GM23338 (cell line): ENCODE data around the gene SORCS2.

Experiments used
- CREB1 ChIP-seq: fragments of 250-450 bp; sonication (Bioruptor Pico); IDR thresholded peaks from 2 replicates; pipeline ENCODE4 v1.5.0; 2020; ENCODE audit warnings: low read depth, mild to moderate bottlenecking, moderate library complexity
- CTCF ChIP-seq, 2 experiments: fragments of 200-600 bp in 1 of 2; sonication (generic) in 1 of 2; conservative IDR thresholded peaks; 2 replicates each; pipeline versions ENCODE4 v1.5.1 to v1.6.1; 2016 to 2017; ENCODE audit warnings: antibody characterized with exemption in 2 of 2, low read depth in 2 of 2, mild to moderate bottlenecking in 2 of 2, moderate library complexity in 1 of 2
- ETS1 ChIP-seq: IDR thresholded peaks from 2 replicates; pipeline ENCODE4 v1.6.1; 2016; ENCODE audit warnings: antibody characterized with exemption
- EZH2 ChIP-seq: fragments of 200-600 bp; sonication (generic); IDR thresholded peaks from one replicate; pipeline ENCODE4 v1.8.0; 2017; ENCODE audit warnings: antibody characterized with exemption, mild to moderate bottlenecking, low read depth; ENCODE audit not compliant: unreplicated experiment
- EZH2phosphoT487 ChIP-seq: fragments of 200-600 bp; sonication (generic); IDR thresholded peaks from one replicate; pipeline ENCODE4 v1.8.1; 2018; ENCODE audit warnings: antibody characterized with exemption; ENCODE audit not compliant: unreplicated experiment
- JUNB ChIP-seq: IDR thresholded peaks from one replicate; pipeline ENCODE4 v1.6.1; 2016; ENCODE audit warnings: antibody characterized with exemption; ENCODE audit not compliant: unreplicated experiment
- NANOG ChIP-seq: IDR thresholded peaks from 2 replicates; pipeline ENCODE4 v1.6.1; 2016; ENCODE audit warnings: antibody characterized with exemption, borderline replicate concordance
- POLR2AphosphoS5 ChIP-seq: IDR thresholded peaks from 2 replicates; pipeline ENCODE4 v1.6.1; 2016; ENCODE audit warnings: antibody characterized with exemption, low read depth
- REST ChIP-seq: IDR thresholded peaks from one replicate; pipeline ENCODE4 v1.6.1; 2018; ENCODE audit warnings: antibody characterized with exemption; ENCODE audit not compliant: unreplicated experiment
- STAT1 ChIP-seq: IDR thresholded peaks from one replicate; pipeline ENCODE4 v1.6.1; 2016; ENCODE audit warnings: antibody characterized with exemption; ENCODE audit not compliant: unreplicated experiment
- ZNF114 ChIP-seq: fragments of 250-450 bp; sonication (Bioruptor Pico); IDR thresholded peaks from 2 replicates; pipeline ENCODE4 v1.5.0; 2020; ENCODE audit warnings: mild to moderate bottlenecking, moderate library complexity
- ZNF331 ChIP-seq: fragments of 250-450 bp; sonication (Bioruptor Pico); IDR thresholded peaks from 2 replicates; pipeline ENCODE4 v1.5.0; 2020; ENCODE audit warnings: low read depth, mild to moderate bottlenecking, moderate library complexity
- ZNF462 ChIP-seq: fragments of 250-450 bp; sonication (Bioruptor Pico); IDR thresholded peaks from 2 replicates; pipeline ENCODE4 v1.5.0; 2020; ENCODE audit warnings: mild to moderate bottlenecking, moderate library complexity

GRCh38 chr4:7391637-7392437 is 199.5 kb downstream of the SORCS2 start:
- no peak for TF ChIP-seq POLR2AphosphoS5
- no peak for TF ChIP-seq REST
- TF ChIP-seq CTCF (conservative IDR thresholded peaks at IDR 0.05; ENCODE audit: low read depth in 2 of 2): no peak
- TF ChIP-seq EZH2: no peak
- no peak for TF ChIP-seq ETS1
- no peak for TF ChIP-seq CREB1 (CRISPR knock-in tag)
- no peak for TF ChIP-seq EZH2phosphoT487
- no peak for TF ChIP-seq JUNB
- no peak for TF ChIP-seq ZNF462 (CRISPR knock-in tag)
- TF ChIP-seq ZNF331 (CRISPR knock-in tag): no peak
- no peak for TF ChIP-seq ZNF114
- no peak for TF ChIP-seq NANOG
- TF ChIP-seq STAT1: no peak
